OCI-LY3 (cell line): Measurements from ENCODE around the gene TAC4.

ENCODE experiments used
- H2AFZ ChIP-seq: fragments of 200-600, 300-600 bp; shearing (Covaris generic); 2 replicates; pipeline ENCODE4 v1.6.0; 2014; ENCODE audit warnings: antibody characterized with exemption, low read depth, low read length
- H3K27ac ChIP-seq: fragments of 200-600, 300-600 bp; sonication (generic); 2 replicates; pipeline ENCODE4 v1.5.1; 2014; ENCODE audit warnings: mild to moderate bottlenecking, low read length, moderate library complexity, mixed read lengths
- H3K27me3 ChIP-seq: fragments of 200-600, 300-600 bp; sonication (generic); 2 replicates; pipeline ENCODE4 v1.6.1; 2014; ENCODE audit warnings: low read depth, low read length, mixed read lengths
- H3K36me3 ChIP-seq: fragments of 200-600, 300-600 bp; sonication (generic); replicated peaks from 2 replicates; pipeline ENCODE3; 2014; ENCODE audit warnings: low read depth, low read length, mixed read lengths
- H3K4me1 ChIP-seq: fragments of 300-600, 200-600 bp; sonication (generic); 2 replicates; pipeline ENCODE4 v1.6.1; 2014; ENCODE audit warnings: low read length, mixed read lengths
- H3K4me2 ChIP-seq: fragments of 200-600, 300-600 bp; sonication (generic); 2 replicates; pipeline ENCODE4 v1.6.1; 2014; ENCODE audit warnings: low read length, mixed read lengths
- H3K4me3 ChIP-seq: fragments of 300-600, 200-600 bp; sonication (generic); 2 replicates; pipeline ENCODE4 v1.5.1; 2014; ENCODE audit warnings: antibody characterized with exemption, mild to moderate bottlenecking, low read length, moderate library complexity
- H3K79me2 ChIP-seq: fragments of 300-600, 200-600 bp; shearing (Covaris generic); 2 replicates; pipeline ENCODE4 v1.6.1; 2014; ENCODE audit warnings: mild to moderate bottlenecking, low read length, mixed read lengths
- H3K9ac ChIP-seq: fragments of 300-600, 200-600 bp; shearing (Covaris generic); 2 replicates; pipeline ENCODE4 v1.6.0; 2014; ENCODE audit warnings: mild to moderate bottlenecking, low read length, moderate library complexity
- H3K9me3 ChIP-seq: fragments of 200-600, 300-600 bp; shearing (Covaris generic); 2 replicates; pipeline ENCODE4 v1.6.1; 2014; ENCODE audit warnings: low read length, mixed read lengths; ENCODE audit not compliant: insufficient read depth
- H4K20me1 ChIP-seq: fragments of 200-600, 300-600 bp; sonication (generic); 2 replicates; pipeline ENCODE4 v1.6.1; 2016; ENCODE audit warnings: low read length, mixed read lengths; ENCODE audit not compliant: insufficient read depth
- CTCF ChIP-seq: fragments of 200-600, 300-600 bp; sonication (generic); IDR thresholded peaks from 2 replicates; pipeline ENCODE4 v1.5.1; 2014; ENCODE audit warnings: antibody characterized with exemption, low read length, low read depth
- EZH2phosphoT487 ChIP-seq: fragments of 200-600 bp; shearing (Covaris generic); IDR thresholded peaks from 2 replicates; pipeline ENCODE4 v1.6.1; 2018; ENCODE audit warnings: antibody characterized with exemption, mixed run types, low read depth

TAC4 gene

GRCh38 chr17:49798182-49798581 is 49.7 kb downstream of the TAC4 start:
- peaks cover 48% of the 10 kb centered on the region for H3K36me3 ChIP-seq
- peaks cover 53% of the 10 kb centered on the region for H3K79me2 ChIP-seq
- H4K20me1 ChIP-seq, result peaks cover 6% of the 10 kb centered on the region; the same call in 1 of the 2 replicates
- H3K4me2 ChIP-seq, result no peak overlapping the region
- H2AFZ ChIP-seq, result no peak overlapping the region
- no peak overlapping the region for H3K27ac ChIP-seq
- no peaks in the 10 kb centered on the region for H3K4me1 ChIP-seq
- H3K9ac ChIP-seq, result no peak overlapping the region
- no peak overlapping the region for H3K4me3 ChIP-seq
- H3K27me3 ChIP-seq, result no peaks in the 10 kb centered on the region
- TF ChIP-seq EZH2phosphoT487 (no peak), CTCF (no peak)
- H3K9me3 ChIP-seq, result no peaks in the 10 kb centered on the region

DNA sequence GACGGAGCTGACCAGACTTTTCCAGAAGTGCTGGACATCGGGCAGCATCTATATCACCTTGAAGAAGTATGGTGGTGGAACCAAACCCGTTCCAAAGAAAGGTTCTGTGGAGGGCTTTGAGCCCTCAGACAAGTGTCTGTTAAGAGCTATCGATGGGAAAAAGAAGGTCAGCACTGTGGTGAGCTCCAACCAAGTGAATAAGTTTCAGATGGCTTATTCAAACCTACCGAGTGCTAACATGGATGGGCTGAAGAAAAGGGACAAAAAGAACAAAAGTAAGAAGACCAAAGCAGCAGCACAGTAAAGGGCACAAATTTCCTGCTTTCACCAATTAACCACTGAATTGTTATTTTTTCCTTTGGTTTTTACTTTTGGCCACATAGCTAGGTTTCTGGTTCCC is 52.5 kb downstream of the TAC4 start:
- Histone ChIP-seq H3K79me2 (peaks cover 62% of the 10 kb centered on the region), H3K36me3 (peaks cover 56% of the 10 kb centered on the region), H2AFZ (no peak overlapping the region), H3K4me3 (no peak overlapping the region), H3K27me3 (no peaks in the 10 kb centered on the region), H3K27ac (no peak overlapping the region), H3K4me2 (no peak overlapping the region), H4K20me1 (peaks cover 27% of the 10 kb centered on the region), H3K4me1 (no peaks in the 10 kb centered on the region), H3K9ac (no peak overlapping the region), H3K9me3 (no peaks in the 10 kb centered on the region)
- TF ChIP-seq CTCF (no peak), EZH2phosphoT487 (no peak)

- TF ChIP-seq EZH2phosphoT487 (no peak), CTCF (no peak)
- H3K9ac ChIP-seq, result no peak overlapping the region
- H3K27me3 ChIP-seq, result no peaks in the 10 kb centered on the region
- H4K20me1 ChIP-seq, result peaks cover 39% of the 10 kb centered on the region
- H3K4me3 ChIP-seq, result no peak overlapping the region
- H3K36me3 ChIP-seq, result peaks cover 48% of the 10 kb centered on the region
- peaks cover 74% of the 10 kb centered on the region for H3K79me2 ChIP-seq
- H3K27ac ChIP-seq, result no peak overlapping the region
- no peak overlapping the region for H3K4me2 ChIP-seq
- H3K4me1 ChIP-seq, result peaks cover 8% of the 10 kb centered on the region
- no peaks in the 10 kb centered on the region for H3K9me3 ChIP-seq
- no peak overlapping the region for H2AFZ ChIP-seq
Observed at GRCh38 chr17:49793309-49793708, 54.6 kb downstream of the TAC4 start.

DNA sequence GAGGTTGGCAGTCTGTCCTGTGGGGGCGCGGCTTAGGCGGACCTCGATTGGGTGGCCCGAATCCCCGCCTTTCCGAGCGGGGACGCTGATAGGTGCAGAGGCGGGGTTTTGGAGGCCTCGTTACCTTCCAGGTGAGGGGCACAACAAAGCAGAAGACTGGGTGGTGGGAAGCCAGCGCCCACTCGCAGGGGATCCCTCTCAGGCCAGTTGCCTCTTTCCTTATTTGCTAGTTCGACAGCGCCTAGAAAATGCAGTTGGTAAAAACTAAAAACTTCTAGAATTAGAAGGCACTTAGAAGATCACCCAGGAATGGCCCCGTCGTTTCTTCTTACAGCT is 58.7 kb downstream of the TAC4 start:
- Histone ChIP-seq H3K9me3 (no peaks in the 10 kb centered on the region), H3K79me2 (peaks cover 55% of the 10 kb centered on the region), H3K27ac (no peak overlapping the region), H3K27me3 (no peaks in the 10 kb centered on the region), H4K20me1 (peaks cover 33% of the 10 kb centered on the region), H3K4me2 (peak overlapping the region; percentile 78), H3K4me1 (peaks cover 18% of the 10 kb centered on the region), H3K36me3 (peaks cover 27% of the 10 kb centered on the region), H3K9ac (no peak overlapping the region), H2AFZ (no peak overlapping the region), H3K4me3 (peak overlapping the region; percentile 96)
- TF ChIP-seq CTCF (no peak), EZH2phosphoT487 (no peak)
